Measurements from ENCODE around the gene MMADHC.

- no peak for TF ChIP-seq YY1 (IDR thresholded peaks at IDR 0.05; ENCODE audit: insufficient read depth, insufficient read length)
- no peak for TF ChIP-seq ZNF274 (IDR thresholded peaks at IDR 0.05; ENCODE audit: low read depth, low read length)
- TF ChIP-seq SUZ12 (IDR thresholded peaks at IDR 0.05; ENCODE audit: extremely low read depth, insufficient read depth, insufficient read length) = no peak
These were observed 34.7 kb downstream of the MMADHC start for GRCh38 chr2:149552830-149553229.
